GM06990 (cell line): ENCODE measurements around the gene TMEM236.

Experiments
- DNase-seq: peaks from one replicate; pipeline ENCODE4 v3.0.0-alpha.2; 2011; ENCODE audit not compliant: insufficient read length; ENCODE audit errors: extremely low read depth
- H3K27me3 ChIP-seq: replicated peaks from 2 replicates; pipeline ENCODE4 v1.6.0; 2011; ENCODE audit warnings: low read length; ENCODE audit not compliant: control insufficient read depth, insufficient read depth
- H3K36me3 ChIP-seq: 2 replicates; pipeline ENCODE4 v1.5.1; 2011; ENCODE audit warnings: low read length; ENCODE audit not compliant: control insufficient read depth, insufficient read depth
- H3K4me3 ChIP-seq: replicated peaks from 2 replicates; pipeline ENCODE4 v1.5.1; 2011; ENCODE audit warnings: low read depth, mild to moderate bottlenecking, control low read depth, low read length
- CTCF ChIP-seq: IDR thresholded peaks from 2 replicates; pipeline ENCODE4 v1.5.1; 2011; ENCODE audit warnings: low read length, control low read depth, mild to moderate bottlenecking, inconsistent platforms; ENCODE audit not compliant: insufficient read depth, poor library complexity, severe bottlenecking

TMEM236 gene

DNA sequence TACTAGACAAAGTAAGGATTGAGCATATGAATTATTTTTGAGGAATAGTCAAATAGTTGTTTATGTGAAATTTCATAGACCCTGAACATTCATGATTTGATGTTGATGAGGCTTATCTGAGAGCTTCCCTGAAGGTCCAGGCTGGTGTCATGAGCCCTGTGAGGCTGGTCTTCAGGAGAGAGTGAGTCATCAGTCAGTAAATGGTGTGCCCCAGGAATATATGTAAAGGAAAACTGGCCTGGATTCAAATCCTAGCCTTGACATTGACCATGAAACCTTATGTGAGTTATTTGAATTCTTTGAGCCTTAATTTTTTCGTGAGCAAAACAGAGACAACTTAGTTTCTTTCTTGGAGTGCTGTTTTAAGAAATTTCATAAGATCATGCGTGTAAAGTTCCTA lies 6.2 kb downstream of the TMEM236 start:
- no peak for TF ChIP-seq CTCF
- Histone ChIP-seq H3K4me3 (no peak overlapping the region), H3K27me3 (no peaks in the 10 kb centered on the region), H3K36me3 (no peaks in the 10 kb centered on the region)
- no peak for DNase-seq

DNA sequence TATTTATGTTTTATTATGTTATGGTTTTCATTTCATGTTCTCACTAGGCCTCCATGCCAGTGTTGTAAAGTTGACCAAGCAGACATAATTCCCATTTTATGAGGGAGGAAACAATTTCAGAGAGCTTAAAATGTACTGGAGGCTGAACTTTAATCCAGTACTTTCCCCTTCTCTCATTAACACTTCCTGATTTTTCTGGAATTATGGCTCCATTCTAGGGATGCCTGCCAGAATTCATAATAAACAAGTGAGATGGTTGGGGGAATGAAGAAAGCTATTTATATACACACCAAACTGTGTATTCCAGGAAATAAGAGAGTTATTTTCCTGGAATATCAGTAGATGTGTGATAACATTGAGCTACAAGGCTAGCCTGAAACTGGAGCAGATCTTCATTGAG lies 6.9 kb downstream of the TMEM236 start:
- no peak for TF ChIP-seq CTCF
- Histone ChIP-seq H3K4me3 (no peak overlapping the region), H3K36me3 (no peaks in the 10 kb centered on the region), H3K27me3 (no peaks in the 10 kb centered on the region)
- DNase-seq = no peak

- Histone ChIP-seq H3K4me3 (no peak overlapping the region), H3K27me3 (no peaks in the 10 kb centered on the region), H3K36me3 (no peaks in the 10 kb centered on the region)
- no peak for DNase-seq
- no peak for TF ChIP-seq CTCF
These were observed 12.1 kb downstream of the TMEM236 start for GRCh38 chr10:17764142-17764541.

GRCh38 chr10:17765602-17766001 lies 13.6 kb downstream of the TMEM236 start:
- no peak overlapping the region for H3K4me3 ChIP-seq
- H3K36me3 ChIP-seq = no peaks in the 10 kb centered on the region
- no peak for TF ChIP-seq CTCF
- no peaks in the 10 kb centered on the region for H3K27me3 ChIP-seq
- DNase-seq = no peak

- H3K27me3 ChIP-seq = no peaks in the 10 kb centered on the region
- TF ChIP-seq CTCF = no peak
- DNase-seq = no peak
- H3K4me3 ChIP-seq = no peak overlapping the region
- no peaks in the 10 kb centered on the region for H3K36me3 ChIP-seq
These were observed 14.7 kb downstream of the TMEM236 start for GRCh38 chr10:17766731-17767130.

GRCh38 chr10:17768496-17768895 lies 16.5 kb downstream of the TMEM236 start:
- DNase-seq = no peak
- Histone ChIP-seq H3K36me3 (no peaks in the 10 kb centered on the region), H3K4me3 (no peak overlapping the region), H3K27me3 (no peaks in the 10 kb centered on the region)
- no peak for TF ChIP-seq CTCF
